Fibroblast of skin of left biceps (primary cell): ENCODE results near the gene SYNGR1.
"Not testable (repeated sequence)": the region's sequence is repeated elsewhere in the genome, so short reads cannot be mapped to it uniquely, and the experiment has no call there.

Source experiments
- DNase-seq, 2 experiments: peaks; one replicate each; pipeline ENCODE4 v3.0.0-alpha.2; 2013; ENCODE audit warnings: low read depth in 2 of 2

Gene SYNGR1

DNA sequence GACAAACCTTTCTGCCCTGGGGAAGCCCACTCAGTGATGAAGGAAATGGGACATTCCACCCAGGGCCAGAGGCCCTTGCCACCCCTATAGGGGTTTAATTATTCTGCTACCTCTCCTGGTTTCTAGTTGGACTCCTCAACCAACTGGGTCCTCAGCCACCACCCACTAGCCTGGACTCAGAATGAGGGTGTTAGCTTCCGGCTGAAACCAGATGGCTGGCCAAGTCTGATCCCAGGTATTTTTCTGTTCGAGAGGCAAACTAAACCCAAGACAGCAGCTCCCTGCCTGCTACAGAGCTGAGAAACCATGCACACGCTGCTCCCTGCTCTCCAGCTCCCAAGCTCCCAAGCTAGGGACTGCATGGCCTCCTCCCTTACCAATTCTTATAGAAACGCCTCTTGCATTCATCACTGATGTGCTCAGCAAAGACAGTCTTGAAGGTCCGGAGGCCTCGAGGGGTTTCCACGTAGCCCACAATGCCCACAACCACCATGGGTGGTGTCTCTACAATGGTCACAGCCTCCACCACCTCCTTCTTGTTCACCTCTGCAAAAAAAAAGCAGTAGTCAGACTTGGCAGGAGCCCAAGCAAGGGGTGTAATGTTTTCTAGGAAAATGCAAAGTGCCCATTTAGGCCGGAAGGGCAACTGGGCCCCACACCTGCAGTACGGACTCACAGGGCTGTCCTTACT is 32.6 kb upstream of the SYNGR1 start:
- DNase-seq = no peak

DNA sequence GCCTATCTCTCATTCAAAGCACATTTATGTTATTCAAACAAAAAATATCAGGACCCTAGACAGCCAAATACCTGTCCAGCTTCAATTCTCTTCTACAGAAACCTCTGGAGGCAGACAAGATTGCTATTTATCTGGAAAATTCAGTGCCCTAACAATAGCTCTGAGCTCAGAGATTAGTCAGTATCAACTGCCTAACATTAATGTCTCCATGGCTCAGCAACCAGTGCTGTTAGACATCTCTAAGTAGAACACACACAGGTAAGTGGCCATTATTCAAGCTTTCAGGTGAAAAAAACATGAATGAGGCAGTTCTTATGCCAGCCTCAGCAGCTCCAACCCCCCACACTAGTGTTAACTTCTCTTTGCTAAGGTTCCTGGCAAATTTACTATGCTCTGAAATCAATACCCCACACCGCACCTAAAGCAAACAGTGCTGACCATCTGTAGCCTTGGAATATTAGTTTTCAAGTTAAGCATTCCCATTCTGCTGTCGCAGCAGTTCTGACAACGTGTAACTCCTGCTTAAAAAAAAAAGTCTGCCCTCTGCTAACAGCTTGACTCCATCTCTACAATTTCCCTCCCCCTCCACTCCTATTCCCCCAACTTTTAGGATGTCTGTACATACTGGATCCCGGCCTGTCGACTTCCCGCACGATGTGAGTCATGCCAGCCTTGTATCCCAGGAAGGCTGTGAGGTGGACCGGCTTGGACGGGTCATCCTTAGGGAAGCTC is 31.9 kb upstream of the SYNGR1 start:
- DNase-seq = no peak

DNA sequence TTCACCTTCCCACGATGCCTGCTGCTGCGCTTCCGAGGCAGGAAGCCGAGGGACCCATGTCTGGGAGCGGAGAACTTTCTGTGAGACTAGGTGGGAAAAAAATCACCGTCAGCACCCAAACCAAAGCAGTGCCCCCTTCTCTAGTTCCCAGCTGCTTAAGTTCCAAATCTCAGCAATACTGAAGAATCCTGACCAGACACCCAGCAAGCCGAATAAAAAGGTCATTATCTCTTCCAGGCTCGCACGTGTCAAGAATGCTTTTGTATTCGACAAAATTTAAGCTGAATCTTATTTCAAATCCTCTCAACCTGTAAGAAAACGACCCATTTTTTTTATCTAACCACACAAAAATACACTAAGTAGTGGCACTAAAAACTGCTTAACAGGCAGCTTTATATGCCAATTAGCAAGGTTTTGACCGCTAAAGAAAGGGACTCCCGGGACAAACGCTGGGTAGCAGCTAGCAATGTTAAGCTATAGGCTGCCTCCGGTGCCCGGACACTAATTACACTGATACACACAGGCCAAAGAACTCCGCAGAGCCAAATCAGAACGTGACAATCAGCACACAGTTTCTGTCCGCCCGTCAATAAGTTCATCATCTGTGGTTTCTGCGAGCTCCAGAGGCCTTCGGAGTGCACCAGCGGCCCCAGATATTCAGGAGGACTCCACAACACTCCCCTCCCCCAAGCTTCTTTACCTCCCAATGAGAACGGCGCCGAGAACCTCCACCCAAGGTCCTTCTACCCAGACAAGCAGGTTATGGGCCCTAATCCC is 31.1 kb upstream of the SYNGR1 start:
- no peak for DNase-seq

GRCh38 chr22:39319284-39320022 is 30.3 kb upstream of the SYNGR1 start, which contains the start of gene RPL3:
Gene RPL3, minus strand, starts transcription at chr22:39319623. Its CDS starts 26 bp downstream, at chr22:39319597.
- DNase-seq = peak; percentile 99

DNA sequence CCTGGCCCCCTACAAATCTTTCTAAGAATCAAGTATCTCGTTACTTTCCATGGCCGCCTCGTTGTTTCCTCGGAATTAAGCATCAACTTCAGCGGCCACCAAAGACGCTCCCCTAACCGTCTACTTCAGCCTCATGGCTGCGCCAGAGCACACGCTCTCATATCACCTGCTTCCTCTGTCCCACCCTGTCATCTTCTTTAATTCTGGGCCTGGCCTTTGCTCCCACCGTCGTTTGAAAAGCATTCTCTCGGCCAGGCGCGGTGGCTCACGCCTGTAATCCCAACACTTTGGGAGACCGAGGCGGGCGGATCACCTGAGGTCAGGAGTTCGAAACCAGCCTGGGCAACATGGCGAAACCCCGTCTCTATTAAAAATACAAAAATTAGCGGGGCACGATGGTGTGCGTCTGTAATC is 29.2 kb upstream of the SYNGR1 start:
- DNase-seq = not testable (repeated sequence)

GRCh38 chr22:39325392-39325932 is 24.3 kb upstream of the SYNGR1 start:
- no peak for DNase-seq

DNA sequence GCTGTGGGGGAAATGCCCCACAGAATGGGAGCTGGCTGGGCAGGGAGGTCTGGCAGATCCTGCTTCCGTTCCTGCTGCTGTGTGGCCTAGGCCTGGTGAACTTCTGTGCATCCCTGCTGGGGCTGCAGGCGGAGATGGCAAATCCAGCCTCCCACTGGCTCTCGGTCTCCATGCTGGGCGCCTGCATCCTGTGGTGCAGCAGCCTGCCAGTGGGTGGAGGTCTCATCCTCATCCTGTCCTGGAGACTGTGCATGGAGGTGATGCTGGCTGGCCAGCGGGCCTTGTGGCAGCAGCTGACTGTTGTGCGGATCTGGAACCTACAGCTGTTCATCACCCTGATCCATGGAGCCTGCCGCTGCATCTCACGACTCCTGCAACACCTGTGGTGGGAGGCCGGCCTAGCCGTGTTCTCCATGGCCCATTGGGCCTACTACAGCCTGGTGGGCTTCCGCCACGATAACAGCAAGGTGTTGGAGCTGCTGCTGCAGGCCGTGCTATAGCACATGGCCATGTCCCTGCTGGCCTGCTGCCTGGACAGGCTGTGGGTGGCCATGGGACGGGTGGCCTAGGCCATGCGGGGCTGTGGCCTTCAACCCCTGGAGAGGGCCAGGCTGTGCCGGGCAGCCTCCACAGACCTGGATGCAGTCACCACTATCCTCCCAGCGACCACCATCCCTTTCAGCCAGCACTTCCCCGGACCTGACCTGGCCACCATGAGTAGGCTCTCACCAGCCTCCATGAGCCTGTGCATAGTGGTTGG is 21.6 kb upstream of the SYNGR1 start:
- no peak for DNase-seq

- DNase-seq = not testable (repeated sequence)
Measured at GRCh38 chr22:39330553-39330952, 19.2 kb upstream of the SYNGR1 start.

DNA sequence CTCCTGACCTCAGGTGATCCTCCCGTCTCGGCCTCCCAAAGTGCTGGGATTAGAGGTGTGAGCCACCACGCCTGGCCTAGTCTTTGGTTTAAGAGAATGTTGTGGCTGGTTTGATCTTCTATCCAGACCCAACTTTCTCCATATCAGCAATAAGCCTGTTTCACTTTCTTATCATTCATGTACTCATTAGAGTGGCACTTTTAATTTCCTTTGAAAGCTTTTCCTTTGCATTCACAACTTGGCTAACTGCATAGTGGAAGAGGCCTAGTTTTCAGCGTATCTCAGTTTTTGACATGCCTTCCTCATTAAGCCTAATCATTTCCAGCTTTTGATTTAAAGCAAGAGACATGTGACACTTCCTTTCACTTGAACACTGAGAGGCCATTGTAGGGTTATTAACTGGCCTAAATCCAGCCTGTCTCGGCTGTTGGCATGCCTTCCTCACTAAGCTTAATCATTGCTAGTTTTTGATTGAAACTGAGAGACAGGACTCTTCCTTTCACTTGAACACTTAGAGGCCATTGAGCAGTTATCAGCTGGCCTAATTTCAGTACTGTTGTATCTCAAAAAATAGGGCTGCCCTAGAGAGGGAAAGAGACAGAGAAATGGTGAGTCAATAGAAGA is 17.2 kb upstream of the SYNGR1 start:
- peak; percentile 71 to 73 for DNase-seq

GRCh38 chr22:39336411-39336810 is 13.4 kb upstream of the SYNGR1 start:
- no peak for DNase-seq

- not testable (repeated sequence) for DNase-seq
Measured at GRCh38 chr22:39339775-39340174, 10.0 kb upstream of the SYNGR1 start.

- DNase-seq = no peak
Measured at GRCh38 chr22:39341179-39341578, 8.6 kb upstream of the SYNGR1 start.

GRCh38 chr22:39343259-39344045 is 6.3 kb upstream of the SYNGR1 start:
- no peak for DNase-seq

GRCh38 chr22:39344046-39344390 is 5.8 kb upstream of the SYNGR1 start:
- DNase-seq = no peak

GRCh38 chr22:39345231-39345630 is 4.6 kb upstream of the SYNGR1 start:
- DNase-seq = no peak

GRCh38 chr22:39348909-39349505 is 784 bp upstream of the SYNGR1 start:
- DNase-seq = no peak

DNA sequence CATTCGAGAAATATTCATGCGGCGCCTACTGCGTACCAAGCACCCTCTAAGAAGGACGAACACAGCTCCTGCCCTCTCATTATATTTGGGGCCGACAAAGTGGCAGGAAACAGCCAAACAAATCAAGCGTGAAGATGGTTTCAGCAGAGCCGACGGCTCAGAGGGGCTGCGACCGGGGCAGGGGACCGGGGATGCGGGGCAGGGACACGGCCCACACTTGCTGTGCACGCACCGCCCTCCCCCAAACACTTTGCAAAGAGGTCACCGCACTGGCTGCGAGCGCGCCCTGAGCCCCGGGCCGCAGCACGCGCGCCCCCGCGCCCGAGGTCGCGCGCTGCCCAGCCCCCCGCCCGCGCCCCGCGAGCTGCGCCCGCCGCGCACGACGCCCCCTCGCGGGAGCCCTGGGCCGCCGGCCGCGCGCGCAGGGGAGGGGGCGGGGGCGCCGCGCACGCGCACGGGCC is 255 bp upstream of the SYNGR1 start:
- DNase-seq = no peak

DNA sequence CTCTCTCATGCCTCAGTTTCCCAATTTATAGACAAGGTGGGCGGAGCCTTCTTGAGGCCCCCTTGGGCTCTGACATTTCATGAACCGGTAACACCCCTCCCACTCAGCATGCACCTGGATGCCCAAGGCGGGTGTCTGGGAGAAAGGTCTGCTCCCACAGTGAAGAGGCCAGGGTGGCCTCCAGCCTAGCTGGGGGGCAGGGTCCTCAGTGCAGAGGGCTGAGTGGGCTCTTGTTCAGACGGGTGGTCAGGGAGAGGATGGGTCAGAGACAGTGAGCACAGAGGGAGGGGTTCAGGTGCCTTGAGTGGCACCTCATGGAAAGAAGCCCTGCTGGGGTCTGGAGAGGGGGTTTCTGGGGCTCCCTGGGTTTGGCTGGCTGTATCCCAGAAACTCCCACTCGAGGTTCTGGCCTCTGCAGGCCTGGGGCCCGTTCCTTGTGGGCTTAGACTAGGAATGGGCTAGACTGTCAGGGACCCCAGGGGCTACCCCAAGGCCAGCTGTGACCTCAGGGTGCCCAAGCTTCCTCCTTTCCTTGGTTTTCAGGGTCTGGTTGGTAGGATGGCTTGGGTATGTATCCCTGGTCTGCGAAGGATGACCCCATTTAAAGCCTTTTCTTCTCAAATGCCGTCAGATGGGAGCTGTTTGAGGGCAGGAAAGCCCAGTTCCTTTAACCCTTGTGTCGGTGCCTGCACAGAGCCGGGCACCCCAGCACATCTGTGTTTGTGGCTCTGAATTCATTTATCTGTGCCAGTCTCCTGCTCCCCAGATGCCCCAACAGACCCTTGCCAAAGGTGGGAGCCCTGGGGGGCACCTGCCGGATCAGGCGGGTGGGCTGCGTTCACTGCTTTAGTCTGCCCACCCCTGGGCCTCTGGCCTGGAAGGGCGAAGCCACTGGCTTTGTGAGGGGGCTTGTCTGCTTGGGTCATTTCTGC is 1.2 kb downstream of the SYNGR1 start:
- DNase-seq = no peak
